Heart left ventricle (tissue), 13 donors: ENCODE results near the gene NLRP3.

Experiments
- POLR2A ChIP-seq, 2 donors: fragments of 450-650 bp; IDR thresholded peaks; one replicate each; pipeline ENCODE4 v1.6.1; 2017; ENCODE audit warnings: antibody characterized with exemption in 2 of 2, mild to moderate bottlenecking in 2 of 2, moderate library complexity in 2 of 2
- TF ChIP-seq, protein P1 (sequence below), 12 donors: fragments of 200-600 bp; sonication (generic) in 4 of 12; IDR thresholded peaks; one replicate each; pipeline versions ENCODE4 v1.5.0 to v1.8.0; 2018 to 2022; ENCODE audit warnings: antibody characterized with exemption in 12 of 12, mild to moderate bottlenecking in 5 of 12
- donor health status: ischemic (EF 13 %, LVEDD 7.1; RV severe dilation, severe dysfunction).
- donor health status: DM: no; HTN: yes; CAD: no.
- donor health status: DM: no; HTN: no; CAD: no.
- donor health status: ischemic (EF 25% LVEDD 6.9; RV normal size, moderate dysfunction).
- donor health status: ischemic (EF 25% LVEDD 5.7; RV mildly dilated, moderate dysfunction).
- donor health status: ischemic (EF 35%, LVEDD 5.7; RV mildly dilated, moderate dysfunction).
- donor health status: nonischemic (EF 11% LVEDD 7.7; RV severe dilation, severe dysfunction).
- donor health status: DM: yes; HTN: yes; CAD: no.
- donor health status: PGD.
- donor health status: ischemic (EF 29% LVEDD 5.4; RV normal size, mild dysfunction).
- donor health status: nonischemic (EF 23%, LVEDD 6.1; RV moderate dilation, normal function).

- no peak for TF ChIP-seq POLR2A (IDR thresholded peaks at IDR 0.05)
- TF ChIP-seq, protein P1, sequence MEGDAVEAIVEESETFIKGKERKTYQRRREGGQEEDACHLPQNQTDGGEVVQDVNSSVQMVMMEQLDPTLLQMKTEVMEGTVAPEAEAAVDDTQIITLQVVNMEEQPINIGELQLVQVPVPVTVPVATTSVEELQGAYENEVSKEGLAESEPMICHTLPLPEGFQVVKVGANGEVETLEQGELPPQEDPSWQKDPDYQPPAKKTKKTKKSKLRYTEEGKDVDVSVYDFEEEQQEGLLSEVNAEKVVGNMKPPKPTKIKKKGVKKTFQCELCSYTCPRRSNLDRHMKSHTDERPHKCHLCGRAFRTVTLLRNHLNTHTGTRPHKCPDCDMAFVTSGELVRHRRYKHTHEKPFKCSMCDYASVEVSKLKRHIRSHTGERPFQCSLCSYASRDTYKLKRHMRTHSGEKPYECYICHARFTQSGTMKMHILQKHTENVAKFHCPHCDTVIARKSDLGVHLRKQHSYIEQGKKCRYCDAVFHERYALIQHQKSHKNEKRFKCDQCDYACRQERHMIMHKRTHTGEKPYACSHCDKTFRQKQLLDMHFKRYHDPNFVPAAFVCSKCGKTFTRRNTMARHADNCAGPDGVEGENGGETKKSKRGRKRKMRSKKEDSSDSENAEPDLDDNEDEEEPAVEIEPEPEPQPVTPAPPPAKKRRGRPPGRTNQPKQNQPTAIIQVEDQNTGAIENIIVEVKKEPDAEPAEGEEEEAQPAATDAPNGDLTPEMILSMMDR (IDR thresholded peaks at IDR 0.05) = no peak
Measured at GRCh38 chr1:247368490-247369145, 47.4 kb upstream of the NLRP3 start.
